HG02840 (cell line): ENCODE results near the gene NXPH2.

Experiments
- ATAC-seq: cut with Tn5 transposase; IDR thresholded peaks from one replicate; pipeline ENCODE4 v1.9.1; 2021; ENCODE audit warnings: mild to moderate bottlenecking, moderate library complexity, moderate number of reproducible peaks; ENCODE audit not compliant: unreplicated experiment, low FRiP score

The NXPH2 gene

GRCh38 chr2:138779781-138780445 lies at the start of gene NXPH2:
Gene NXPH2, minus strand, starts transcription at chr2:138780390. Its CDS starts 149 bp downstream, at chr2:138780241.
- ATAC-seq = no peak

- no peak for ATAC-seq
Measured at GRCh38 chr2:138829326-138829919, 49.2 kb upstream of the NXPH2 start.

- no peak for ATAC-seq
Measured at GRCh38 chr2:138827426-138828054, 47.4 kb upstream of the NXPH2 start.

- no peak for ATAC-seq
Measured at GRCh38 chr2:138823666-138824065, 43.5 kb upstream of the NXPH2 start.

- no peak for ATAC-seq
Measured at GRCh38 chr2:138819964-138820363, 39.8 kb upstream of the NXPH2 start.

- no peak for ATAC-seq
Measured at GRCh38 chr2:138818556-138818955, 38.4 kb upstream of the NXPH2 start.

- no peak for ATAC-seq
Measured at GRCh38 chr2:138814123-138814898, 34.1 kb upstream of the NXPH2 start.

GRCh38 chr2:138811431-138811830 lies 31.2 kb upstream of the NXPH2 start:
- ATAC-seq = no peak

GRCh38 chr2:138794724-138795123 lies 14.5 kb upstream of the NXPH2 start:
- no peak for ATAC-seq

- ATAC-seq = no peak
Measured at GRCh38 chr2:138787053-138787666, 7.0 kb upstream of the NXPH2 start.

GRCh38 chr2:138782383-138782782 lies 2.2 kb upstream of the NXPH2 start:
- ATAC-seq = no peak

- no peak for ATAC-seq
Measured at GRCh38 chr2:138780908-138781307, 718 bp upstream of the NXPH2 start.

GRCh38 chr2:138780446-138780880 lies 273 bp upstream of the NXPH2 start:
- ATAC-seq = no peak

GRCh38 chr2:138779406-138779780 lies 797 bp downstream of the NXPH2 start:
- no peak for ATAC-seq

- no peak for ATAC-seq
Measured at GRCh38 chr2:138777996-138778395, 2.2 kb downstream of the NXPH2 start.

- ATAC-seq = no peak
Measured at GRCh38 chr2:138775736-138776135, 4.5 kb downstream of the NXPH2 start.

GRCh38 chr2:138771534-138771933 lies 8.7 kb downstream of the NXPH2 start:
- ATAC-seq = no peak

GRCh38 chr2:138767101-138767500 lies 13.1 kb downstream of the NXPH2 start:
- ATAC-seq = no peak

- ATAC-seq = no peak
Measured at GRCh38 chr2:138766464-138766863, 13.7 kb downstream of the NXPH2 start.

GRCh38 chr2:138763971-138764370 lies 16.2 kb downstream of the NXPH2 start:
- ATAC-seq = no peak

GRCh38 chr2:138762533-138762932 lies 17.7 kb downstream of the NXPH2 start:
- no peak for ATAC-seq
